HUDEP-2 (cell line): ENCODE results near the gene CEP104.

Experiments
- DNase-seq, 76 experiments: peaks; one replicate each; lab custom pipeline; 2025; ENCODE audit not compliant: unreplicated experiment in 76 of 76; lab: John Stamatoyannopoulos, UW

CEP104 gene

GRCh38 chr1:3856923-3857790 is at the start of gene CEP104, which contains the start of gene DFFB:
Gene CEP104, minus strand, starts transcription at chr1:3857211. Its CDS starts 4,804 bp downstream, at chr1:3852407.
Gene DFFB, plus strand, starts transcription at chr1:3857476. Its CDS starts 128 bp downstream, at chr1:3857604.
- peak; percentile 42 to 96 (median 91) for DNase-seq

- DNase-seq, result no peak
Observed at GRCh38 chr1:3906672-3907020, 49.6 kb upstream of the CEP104 start.

- DNase-seq, result peak in 37 of 76 experiments; percentile 6 to 51 (median 19)
Observed at GRCh38 chr1:3905953-3906671, 49.1 kb upstream of the CEP104 start.

GRCh38 chr1:3905266-3905952 is 48.4 kb upstream of the CEP104 start:
- no peak for DNase-seq

- DNase-seq, result no peak
Observed at GRCh38 chr1:3904843-3905185, 47.8 kb upstream of the CEP104 start.

GRCh38 chr1:3904006-3904842 is 47.2 kb upstream of the CEP104 start:
- DNase-seq, result no peak

- no peak for DNase-seq
Observed at GRCh38 chr1:3903141-3904005, 46.4 kb upstream of the CEP104 start.

- DNase-seq, result no peak
Observed at GRCh38 chr1:3902571-3903091, 45.6 kb upstream of the CEP104 start.

GRCh38 chr1:3902111-3902511 is 45.1 kb upstream of the CEP104 start:
- no peak for DNase-seq

GRCh38 chr1:3900969-3901529 is 44.0 kb upstream of the CEP104 start:
- DNase-seq, result peak; percentile 25 to 98 (median 94)

GRCh38 chr1:3900150-3900968 is 43.3 kb upstream of the CEP104 start, which contains the start of gene C1orf174:
Gene C1orf174, minus strand, starts transcription at chr1:3900272. Its CDS starts 86 bp downstream, at chr1:3900186.
- peak; percentile 35 to 99 (median 94) for DNase-seq

GRCh38 chr1:3899754-3900149 is 42.7 kb upstream of the CEP104 start:
- DNase-seq, result peak in 14 of 76 experiments; percentile 17 to 53 (median 38)

GRCh38 chr1:3898994-3899753 is 42.2 kb upstream of the CEP104 start:
- peak in 16 of 76 experiments; percentile 4 to 45 (median 18) for DNase-seq

- DNase-seq, result no peak
Observed at GRCh38 chr1:3898475-3898735, 41.4 kb upstream of the CEP104 start.

- no peak for DNase-seq
Observed at GRCh38 chr1:3896396-3897000, 39.5 kb upstream of the CEP104 start.

- no peak for DNase-seq
Observed at GRCh38 chr1:3895951-3896325, 38.9 kb upstream of the CEP104 start.
